HEK293 (cell line): ENCODE data around the gene POMT2.

ENCODE experiments used
- CTCF ChIP-seq: fragments of 450-650 bp; formaldehyde crosslinking; IDR thresholded peaks from 2 replicates; pipeline ENCODE4 v1.5.1; 2016; ENCODE audit warnings: missing biosample characterization, missing genetic modification characterization
- GLIS1 ChIP-seq: fragments of 450-650 bp; formaldehyde crosslinking; IDR thresholded peaks from 2 replicates; pipeline ENCODE4 v1.5.1; 2016; ENCODE audit warnings: missing biosample characterization, missing genetic modification characterization
- MEIS1 ChIP-seq: sonication (generic); formaldehyde crosslinking; IDR thresholded peaks from 2 replicates; pipeline ENCODE4 v1.8.1; 2022; ENCODE audit warnings: missing genetic modification reagents, mild to moderate bottlenecking, borderline replicate concordance
- MZF1 ChIP-seq: fragments of 450-650 bp; formaldehyde crosslinking; IDR thresholded peaks from 2 replicates; pipeline ENCODE4 v1.5.1; 2017; ENCODE audit warnings: missing biosample characterization, missing genetic modification characterization, borderline replicate concordance
- TCF7L2 ChIP-seq: IDR thresholded peaks from 2 replicates; pipeline ENCODE4 v1.6.1; 2011; ENCODE audit warnings: low read depth, mild to moderate bottlenecking, inconsistent platforms, low read length, moderate library complexity, borderline replicate concordance
- ZBTB20 ChIP-seq: fragments of 450-650 bp; formaldehyde crosslinking; IDR thresholded peaks from 2 replicates; pipeline ENCODE4 v1.5.1; 2016; ENCODE audit warnings: missing biosample characterization, missing genetic modification characterization
- ZNF16 ChIP-seq: fragments of 450-650 bp; formaldehyde crosslinking; IDR thresholded peaks from 2 replicates; pipeline ENCODE4 v1.5.1; 2016; ENCODE audit warnings: low read depth, missing biosample characterization, missing genetic modification characterization
- ZNF510 ChIP-seq: fragments of 450-650 bp; formaldehyde crosslinking; IDR thresholded peaks from 2 replicates; pipeline ENCODE4 v1.5.1; 2018; ENCODE audit warnings: mild to moderate bottlenecking, missing genetic modification characterization, missing biosample characterization; ENCODE audit not compliant: insufficient replicate concordance
- ZNF530 ChIP-seq: fragments of 450-650 bp; formaldehyde crosslinking; IDR thresholded peaks from 2 replicates; pipeline ENCODE4 v1.5.1; 2016; ENCODE audit warnings: low read depth, missing biosample characterization, missing genetic modification characterization
- ZNF558 ChIP-seq: fragments of 450-650 bp; formaldehyde crosslinking; IDR thresholded peaks from 2 replicates; pipeline ENCODE4 v1.5.1; 2016; ENCODE audit warnings: missing biosample characterization, missing genetic modification characterization
- ZNF664 ChIP-seq: fragments of 450-650 bp; formaldehyde crosslinking; IDR thresholded peaks from 2 replicates; pipeline ENCODE4 v1.5.1; 2016; ENCODE audit warnings: missing biosample characterization, missing genetic modification characterization
- TF ChIP-seq, protein P1 (sequence below): fragments of 450-650 bp; formaldehyde crosslinking; IDR thresholded peaks from 2 replicates; pipeline ENCODE4 v1.5.1; 2016; ENCODE audit warnings: missing biosample characterization, missing genetic modification characterization
- TF ChIP-seq, protein P2 (sequence below): sonication (generic); formaldehyde crosslinking; IDR thresholded peaks from 2 replicates; pipeline ENCODE4 v1.8.1; 2022; ENCODE audit warnings: mild to moderate bottlenecking, moderate library complexity, missing genetic modification reagents

DNA sequence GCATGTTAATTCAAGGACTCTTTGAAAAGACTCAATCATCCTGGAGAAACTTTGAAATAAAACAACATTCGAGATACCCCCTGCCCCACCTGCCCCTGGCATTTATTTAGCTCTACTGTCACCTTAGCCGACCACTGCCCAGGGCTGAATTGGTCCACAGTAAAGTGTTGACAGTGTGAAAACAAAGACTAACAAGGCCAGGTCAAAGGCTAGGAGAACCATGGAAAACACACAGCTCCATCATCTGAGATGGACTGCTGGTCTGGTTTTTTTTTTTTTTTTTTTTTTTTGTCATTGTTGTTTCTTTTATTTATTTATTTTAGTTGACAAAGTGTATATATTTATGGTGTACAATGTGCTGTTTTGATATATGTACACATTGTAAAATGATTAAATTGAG lies 25.8 kb upstream of the POMT2 start:
- no peak for TF ChIP-seq MEIS1
- TF ChIP-seq, protein P1, sequence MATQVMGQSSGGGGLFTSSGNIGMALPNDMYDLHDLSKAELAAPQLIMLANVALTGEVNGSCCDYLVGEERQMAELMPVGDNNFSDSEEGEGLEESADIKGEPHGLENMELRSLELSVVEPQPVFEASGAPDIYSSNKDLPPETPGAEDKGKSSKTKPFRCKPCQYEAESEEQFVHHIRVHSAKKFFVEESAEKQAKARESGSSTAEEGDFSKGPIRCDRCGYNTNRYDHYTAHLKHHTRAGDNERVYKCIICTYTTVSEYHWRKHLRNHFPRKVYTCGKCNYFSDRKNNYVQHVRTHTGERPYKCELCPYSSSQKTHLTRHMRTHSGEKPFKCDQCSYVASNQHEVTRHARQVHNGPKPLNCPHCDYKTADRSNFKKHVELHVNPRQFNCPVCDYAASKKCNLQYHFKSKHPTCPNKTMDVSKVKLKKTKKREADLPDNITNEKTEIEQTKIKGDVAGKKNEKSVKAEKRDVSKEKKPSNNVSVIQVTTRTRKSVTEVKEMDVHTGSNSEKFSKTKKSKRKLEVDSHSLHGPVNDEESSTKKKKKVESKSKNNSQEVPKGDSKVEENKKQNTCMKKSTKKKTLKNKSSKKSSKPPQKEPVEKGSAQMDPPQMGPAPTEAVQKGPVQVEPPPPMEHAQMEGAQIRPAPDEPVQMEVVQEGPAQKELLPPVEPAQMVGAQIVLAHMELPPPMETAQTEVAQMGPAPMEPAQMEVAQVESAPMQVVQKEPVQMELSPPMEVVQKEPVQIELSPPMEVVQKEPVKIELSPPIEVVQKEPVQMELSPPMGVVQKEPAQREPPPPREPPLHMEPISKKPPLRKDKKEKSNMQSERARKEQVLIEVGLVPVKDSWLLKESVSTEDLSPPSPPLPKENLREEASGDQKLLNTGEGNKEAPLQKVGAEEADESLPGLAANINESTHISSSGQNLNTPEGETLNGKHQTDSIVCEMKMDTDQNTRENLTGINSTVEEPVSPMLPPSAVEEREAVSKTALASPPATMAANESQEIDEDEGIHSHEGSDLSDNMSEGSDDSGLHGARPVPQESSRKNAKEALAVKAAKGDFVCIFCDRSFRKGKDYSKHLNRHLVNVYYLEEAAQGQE = no peak
- no peak for TF ChIP-seq ZNF510
- no peak for TF ChIP-seq CTCF (tag by site-specific recombination)
- no peak for TF ChIP-seq MZF1 (tag by site-specific recombination)
- TF ChIP-seq ZNF16 = no peak
- TF ChIP-seq ZBTB20 (tag by site-specific recombination) = no peak
- TF ChIP-seq ZNF664 (tag by site-specific recombination) = no peak
- no peak for TF ChIP-seq ZNF530 (tag by site-specific recombination)
- TF ChIP-seq, protein P2, sequence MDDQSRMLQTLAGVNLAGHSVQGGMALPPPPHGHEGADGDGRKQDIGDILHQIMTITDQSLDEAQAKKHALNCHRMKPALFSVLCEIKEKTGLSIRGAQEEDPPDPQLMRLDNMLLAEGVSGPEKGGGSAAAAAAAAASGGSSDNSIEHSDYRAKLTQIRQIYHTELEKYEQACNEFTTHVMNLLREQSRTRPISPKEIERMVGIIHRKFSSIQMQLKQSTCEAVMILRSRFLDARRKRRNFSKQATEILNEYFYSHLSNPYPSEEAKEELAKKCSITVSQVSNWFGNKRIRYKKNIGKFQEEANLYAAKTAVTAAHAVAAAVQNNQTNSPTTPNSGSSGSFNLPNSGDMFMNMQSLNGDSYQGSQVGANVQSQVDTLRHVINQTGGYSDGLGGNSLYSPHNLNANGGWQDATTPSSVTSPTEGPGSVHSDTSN (CRISPR knock-in tag) = no peak
- no peak for TF ChIP-seq TCF7L2
- no peak for TF ChIP-seq GLIS1 (tag by site-specific recombination)
- TF ChIP-seq ZNF558 (tag by site-specific recombination) = no peak
